Stimulated activated CD8-positive, alpha-beta memory T cell treated with anti-CD3 and anti-CD28 coated beads, Interleukin-7, amount 100 ng/mL, for 24 hours (primary cell): ENCODE data around the gene PHOSPHO2.
"Not testable (repeated sequence)": the region's sequence is repeated elsewhere in the genome, so short reads cannot be mapped to it uniquely, and the experiment has no call there.

ENCODE experiments used
- DNase-seq: peaks from one replicate; pipeline ENCODE4 v3.0.0-alpha.2; 2020; ENCODE audit warnings: low read depth

PHOSPHO2 gene

DNA sequence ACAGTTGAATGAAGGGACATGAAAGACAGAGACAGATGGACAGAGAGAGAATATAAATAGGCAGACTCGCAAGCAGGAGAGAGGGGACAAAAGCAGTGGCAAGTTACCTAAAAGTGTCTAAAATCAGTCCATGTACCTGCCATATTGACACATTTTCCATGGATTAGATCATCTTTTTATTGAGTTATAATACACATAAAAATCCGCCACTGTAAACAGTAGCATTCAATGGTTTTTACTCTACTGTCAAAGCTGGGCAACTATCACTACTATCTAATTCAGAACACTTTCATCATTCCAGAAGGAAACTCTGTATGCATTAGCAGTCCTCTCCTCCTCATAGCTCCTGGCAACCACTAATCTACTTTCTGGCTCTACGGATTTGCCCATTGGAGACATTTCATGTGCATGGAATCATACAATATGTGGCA lies 10.1 kb upstream of the PHOSPHO2 start:
- DNase-seq, result no peak

GRCh38 chr2:169684712-169685111 lies 9.6 kb upstream of the PHOSPHO2 start:
- DNase-seq, result not testable (repeated sequence)

DNA sequence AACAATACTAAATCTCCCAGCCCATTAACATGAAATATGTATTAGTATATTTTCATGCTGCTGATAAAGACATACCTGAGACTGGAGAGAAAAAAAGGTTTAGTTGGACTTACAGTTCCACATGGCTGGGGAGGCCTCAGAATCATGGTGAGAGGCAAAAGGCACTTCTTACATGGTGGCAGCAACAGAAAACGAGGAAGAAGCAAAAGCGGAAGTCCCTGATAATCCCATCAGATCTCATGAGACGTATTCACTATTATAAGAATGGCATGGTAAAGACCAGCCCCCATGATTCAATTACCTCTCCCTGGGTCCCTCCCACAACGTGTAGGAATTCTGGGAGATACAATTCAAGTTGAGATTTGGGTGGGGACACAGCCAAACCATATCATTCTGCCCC lies 7.4 kb upstream of the PHOSPHO2 start:
- DNase-seq, result not testable (repeated sequence)

DNA sequence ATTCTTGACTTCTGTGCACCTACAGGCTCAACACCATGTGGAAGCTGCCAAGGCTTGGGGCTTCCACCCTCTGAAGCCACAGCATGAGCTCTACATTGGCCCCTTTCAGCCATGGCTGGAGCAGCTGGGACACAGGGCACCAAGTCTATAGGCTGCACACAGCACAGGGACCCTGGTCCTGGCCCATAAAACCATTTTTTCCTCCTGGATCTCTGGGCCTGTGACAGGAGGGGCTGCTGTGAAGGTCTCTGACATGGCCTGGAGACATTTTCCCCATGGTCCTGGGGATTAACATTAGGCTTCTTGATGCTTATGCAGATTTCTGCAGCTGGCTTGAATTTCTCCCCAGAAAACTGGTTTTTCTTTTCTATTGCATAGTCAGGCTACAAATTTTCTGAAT lies 6.3 kb upstream of the PHOSPHO2 start:
- not testable (repeated sequence) for DNase-seq

- DNase-seq, result no peak
Observed at GRCh38 chr2:169690958-169691357, 3.3 kb upstream of the PHOSPHO2 start.

- no peak for DNase-seq
Observed at GRCh38 chr2:169692718-169693117, 1.6 kb upstream of the PHOSPHO2 start.

DNA sequence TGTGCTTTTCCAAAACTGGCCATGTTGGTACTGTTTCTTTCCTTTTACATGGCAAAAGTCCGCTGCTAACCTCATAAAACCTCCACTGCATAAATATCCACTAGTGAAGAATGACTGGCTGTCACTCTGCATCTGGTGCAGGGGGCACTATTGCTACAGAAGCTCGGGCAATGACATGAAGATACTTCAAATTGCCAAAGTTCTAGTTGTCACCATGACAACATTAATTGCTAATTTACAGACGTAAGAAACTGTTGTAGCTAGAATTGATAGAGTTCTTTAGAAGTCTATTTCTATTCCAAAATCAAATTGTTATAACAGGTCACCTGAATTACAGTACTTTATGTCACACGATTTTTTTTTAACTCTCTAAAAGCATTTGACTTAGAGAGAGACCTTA lies 909 bp upstream of the PHOSPHO2 start:
- no peak for DNase-seq

GRCh38 chr2:169694894-169695260 lies 608 bp downstream of the PHOSPHO2 start:
- DNase-seq, result no peak

DNA sequence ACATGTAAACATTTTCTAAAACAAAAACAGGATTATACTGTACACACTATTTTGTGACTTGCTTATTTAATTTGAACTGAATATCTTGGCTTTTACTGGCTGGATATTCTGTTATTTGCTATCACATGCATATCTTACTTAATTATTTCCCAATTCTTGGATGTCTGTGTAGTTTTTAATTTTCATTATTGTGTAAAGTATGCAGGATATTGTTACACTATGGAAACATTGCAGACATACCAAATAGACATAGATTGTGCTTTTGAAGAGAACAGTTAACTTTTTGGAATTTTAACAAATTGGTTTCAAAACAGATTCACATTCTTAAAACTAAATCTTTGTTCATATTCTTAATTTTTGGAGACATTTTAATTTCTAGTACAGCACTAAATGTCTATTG lies 2.1 kb downstream of the PHOSPHO2 start:
- DNase-seq, result no peak

GRCh38 chr2:169699173-169699572 lies 4.9 kb downstream of the PHOSPHO2 start:
- DNase-seq, result not testable (repeated sequence)

DNA sequence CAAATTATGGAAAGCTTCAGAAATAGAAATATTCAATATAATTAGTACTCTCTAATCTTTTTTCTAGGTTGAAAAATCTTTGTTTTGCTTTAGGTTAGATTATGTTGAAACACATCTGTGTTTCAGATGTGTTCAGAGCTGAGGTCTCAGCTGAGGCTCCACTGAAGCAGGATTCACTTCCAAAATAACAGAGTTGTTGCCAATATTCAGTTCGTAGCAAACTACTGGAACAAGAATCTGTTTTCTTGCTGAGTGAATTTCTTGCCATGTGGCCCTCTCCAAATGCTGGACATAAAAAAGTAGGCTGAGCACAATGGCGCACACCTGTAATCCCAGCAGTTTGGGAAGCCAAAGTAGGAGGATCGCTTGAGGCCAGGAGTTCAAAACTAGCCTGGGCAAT lies 8.7 kb downstream of the PHOSPHO2 start:
- no peak for DNase-seq

GRCh38 chr2:169704160-169704708 lies 10.0 kb downstream of the PHOSPHO2 start:
- no peak for DNase-seq

DNA sequence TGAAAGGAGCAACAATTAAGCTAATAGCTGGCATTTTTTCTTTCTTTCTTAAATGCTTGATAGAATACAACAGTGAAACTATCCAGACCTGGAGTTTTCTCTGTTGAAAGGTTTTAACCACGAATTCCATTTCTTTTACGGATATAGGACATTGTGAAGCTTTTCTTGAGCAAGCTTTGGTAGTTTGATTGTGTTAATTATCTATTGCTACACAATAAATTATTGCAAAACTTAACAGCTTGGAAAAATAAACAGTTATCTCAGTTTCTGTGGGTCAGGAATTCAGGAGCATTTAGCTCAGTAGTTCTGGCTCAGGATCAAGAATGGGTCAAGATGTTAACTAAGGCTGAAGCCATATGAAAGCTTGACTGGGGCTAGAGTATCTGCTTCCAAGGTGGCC lies 11.7 kb downstream of the PHOSPHO2 start:
- no peak for DNase-seq

DNA sequence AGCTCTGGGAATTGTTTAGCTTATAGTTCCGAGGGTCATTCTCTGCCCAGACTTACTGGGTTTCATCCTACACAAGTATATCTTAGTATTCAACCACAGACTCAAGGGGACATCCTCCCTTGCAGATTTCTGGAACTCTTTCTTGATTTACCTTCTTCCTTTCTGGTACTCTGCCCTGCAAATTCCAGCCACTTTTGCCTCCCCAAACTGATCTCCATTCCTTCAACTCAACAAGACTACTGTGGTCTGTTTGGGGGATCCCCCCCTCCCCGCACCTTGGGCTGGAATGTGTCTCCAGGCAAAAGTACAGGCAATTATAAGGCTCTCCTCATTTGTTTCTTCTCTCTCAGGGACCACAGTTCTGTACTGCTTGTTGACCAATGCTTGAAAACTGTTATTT lies 13.4 kb downstream of the PHOSPHO2 start:
- DNase-seq, result no peak

DNA sequence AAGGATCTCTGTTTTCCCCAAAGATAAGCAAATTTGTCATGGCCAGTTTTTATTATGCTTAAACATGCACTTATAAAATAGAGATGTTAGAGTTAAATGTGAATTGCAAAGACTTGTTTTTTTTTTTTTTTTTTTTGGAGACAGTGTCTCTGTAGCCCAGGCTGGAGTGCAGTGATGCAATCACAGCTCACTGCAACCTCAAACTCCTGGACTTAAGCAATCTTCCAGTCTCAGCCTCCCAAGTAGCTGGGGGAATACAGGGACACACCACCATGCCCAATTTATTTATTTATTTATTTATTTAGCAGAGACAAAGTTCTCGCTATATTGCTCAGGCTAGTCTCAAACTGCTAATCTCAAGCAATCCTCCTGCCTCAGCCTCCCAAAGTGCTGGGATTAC lies 15.1 kb downstream of the PHOSPHO2 start:
- DNase-seq, result no peak

DNA sequence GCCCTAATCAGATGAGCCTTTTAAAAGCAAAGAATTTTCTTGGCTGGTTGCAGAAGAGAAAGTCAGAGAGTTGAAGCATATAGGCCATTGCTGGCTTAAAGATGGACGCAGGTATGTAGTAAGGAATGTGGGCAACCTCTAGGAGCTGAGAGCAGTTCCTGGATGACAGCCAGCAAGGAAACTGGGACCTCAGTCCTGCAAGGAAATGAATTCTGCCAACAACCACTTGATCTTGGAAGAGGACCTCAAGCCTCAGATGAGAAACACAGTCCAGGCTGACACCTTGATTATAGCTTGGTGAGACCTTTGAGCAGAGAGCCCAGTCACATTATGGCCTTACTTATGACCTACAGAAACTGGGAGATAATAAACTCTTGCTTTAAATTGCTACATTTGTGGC lies 15.7 kb downstream of the PHOSPHO2 start:
- DNase-seq, result no peak

DNA sequence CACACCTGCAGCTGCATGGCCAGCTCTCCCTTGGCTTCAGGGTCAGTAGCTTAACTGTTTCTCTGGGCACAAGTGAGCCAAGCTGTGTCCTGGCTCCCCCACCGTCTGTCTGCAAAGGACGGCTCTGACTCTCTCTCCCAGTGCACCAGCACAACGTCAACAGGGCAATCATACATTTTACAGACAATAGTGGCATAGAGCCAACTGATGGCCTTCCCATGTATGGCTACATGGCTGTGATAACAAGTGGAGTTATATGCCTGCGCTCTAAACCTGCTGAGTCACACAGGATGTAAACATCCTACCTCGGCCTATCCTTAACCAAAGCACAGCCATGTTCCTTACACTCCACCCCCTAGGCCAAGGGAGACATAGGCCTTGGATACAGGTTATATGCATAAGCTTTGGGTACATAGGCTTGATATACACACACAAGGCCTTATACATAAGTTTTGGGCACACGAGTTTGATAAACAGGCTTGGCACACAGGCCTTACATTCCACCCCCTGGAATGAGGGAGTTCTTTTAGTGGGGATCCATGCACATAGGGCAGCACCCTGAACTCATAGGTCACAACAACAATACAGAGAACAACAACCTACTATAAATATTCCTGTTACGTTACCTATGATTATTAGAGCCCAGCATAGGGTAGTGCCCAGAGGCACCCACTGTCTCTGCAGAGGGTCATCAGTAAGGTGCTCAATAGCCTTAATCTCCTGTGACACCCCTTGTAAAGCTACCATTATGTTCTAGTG lies 17.7 kb downstream of the PHOSPHO2 start:
- no peak for DNase-seq

DNA sequence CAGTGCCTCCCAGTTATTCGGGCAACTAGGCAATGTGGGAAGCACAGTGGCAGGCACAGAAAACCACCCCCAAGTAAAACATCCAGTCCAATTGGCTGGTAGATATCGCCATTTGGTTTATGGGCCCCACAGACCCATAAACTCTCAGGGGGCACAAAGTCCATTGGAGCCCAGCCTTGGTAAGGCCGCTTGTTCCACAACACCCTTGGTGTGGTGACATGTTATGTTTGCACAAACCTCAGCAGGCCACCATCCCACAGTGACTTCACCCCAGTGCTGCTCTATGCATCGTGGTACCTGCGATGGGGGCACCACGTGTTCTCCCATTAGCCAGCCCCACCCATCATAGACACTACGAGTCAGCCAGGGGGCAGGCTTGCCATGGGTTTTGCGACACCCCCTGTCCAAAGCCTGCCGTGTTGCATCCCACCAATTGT lies 18.5 kb downstream of the PHOSPHO2 start:
- no peak for DNase-seq

- no peak for DNase-seq
Observed at GRCh38 chr2:169713331-169713730, 19.1 kb downstream of the PHOSPHO2 start.

- DNase-seq, result no peak
Observed at GRCh38 chr2:169714699-169715098, 20.4 kb downstream of the PHOSPHO2 start.

GRCh38 chr2:169715379-169716237 lies 21.3 kb downstream of the PHOSPHO2 start:
- DNase-seq, result no peak

DNA sequence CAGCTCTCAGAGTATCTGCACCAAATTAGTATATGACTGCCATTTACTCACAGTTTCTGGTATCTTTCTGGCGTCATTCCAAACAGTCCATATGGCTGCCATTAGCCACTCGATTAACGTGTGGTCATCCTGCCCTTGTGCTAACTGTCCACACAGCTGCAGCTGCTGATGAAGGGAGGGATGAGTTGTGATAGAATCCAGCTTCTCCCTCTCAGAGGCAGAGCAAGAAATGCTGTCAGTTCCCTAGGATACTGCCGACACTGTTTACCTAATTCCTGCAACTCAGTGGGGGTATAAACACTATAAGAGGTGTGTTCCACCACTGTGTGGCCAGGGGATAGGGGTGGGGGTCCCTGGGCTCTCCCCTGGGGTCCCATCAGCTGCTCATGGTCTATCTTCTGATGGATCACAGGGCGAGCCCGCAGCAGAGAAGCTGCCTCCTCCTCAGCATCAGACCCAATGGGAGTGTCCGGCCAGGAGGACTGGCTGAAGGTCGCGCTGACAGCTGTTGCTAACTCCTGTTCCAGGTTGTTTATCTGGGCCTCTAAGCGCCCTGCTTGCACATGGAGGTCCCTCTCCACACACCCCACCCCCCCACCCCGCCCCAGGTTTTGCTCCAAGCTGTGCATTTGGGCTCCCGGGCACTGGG lies 22.1 kb downstream of the PHOSPHO2 start:
- DNase-seq, result no peak
